Measurements from ENCODE around the gene P3H2. TPM values are rescaled to one million over a fixed set of nuclear protein-coding genes. Genes with fewer than 3 reads are reported as not detected.
"Not testable (repeated sequence)": the region's sequence is repeated elsewhere in the genome, so short reads cannot be mapped to it uniquely, and the experiment has no call there.

Gene P3H2
- total RNA-seq, 4 donors from 2014 or later: 3.4 to 11.7 (median 7.4) TPM

DNA sequence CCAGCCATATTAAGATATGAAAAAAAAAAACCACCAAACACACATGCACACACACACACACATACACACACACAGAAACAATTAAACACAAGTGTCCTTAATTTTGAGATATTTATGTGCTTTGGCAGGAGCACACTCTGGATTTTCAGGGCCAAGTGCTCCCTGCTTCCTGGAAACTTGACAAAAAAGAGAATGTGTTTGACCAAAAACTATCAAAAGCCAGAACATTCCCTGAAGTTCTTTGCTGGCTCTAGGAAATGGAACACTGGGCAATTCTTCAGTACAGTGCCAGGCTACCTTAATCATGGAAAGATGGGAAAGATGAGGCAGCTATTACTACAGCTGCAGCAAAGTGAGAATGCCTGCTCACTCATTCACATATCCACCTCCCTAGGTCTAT lies 44.6 kb downstream of the P3H2 start:
- ATAC-seq (ENCODE audit: low FRiP score) (peak; percentile 41), DNase-seq (ENCODE audit: low spot score) (no peak)
- TF ChIP-seq, protein P1, sequence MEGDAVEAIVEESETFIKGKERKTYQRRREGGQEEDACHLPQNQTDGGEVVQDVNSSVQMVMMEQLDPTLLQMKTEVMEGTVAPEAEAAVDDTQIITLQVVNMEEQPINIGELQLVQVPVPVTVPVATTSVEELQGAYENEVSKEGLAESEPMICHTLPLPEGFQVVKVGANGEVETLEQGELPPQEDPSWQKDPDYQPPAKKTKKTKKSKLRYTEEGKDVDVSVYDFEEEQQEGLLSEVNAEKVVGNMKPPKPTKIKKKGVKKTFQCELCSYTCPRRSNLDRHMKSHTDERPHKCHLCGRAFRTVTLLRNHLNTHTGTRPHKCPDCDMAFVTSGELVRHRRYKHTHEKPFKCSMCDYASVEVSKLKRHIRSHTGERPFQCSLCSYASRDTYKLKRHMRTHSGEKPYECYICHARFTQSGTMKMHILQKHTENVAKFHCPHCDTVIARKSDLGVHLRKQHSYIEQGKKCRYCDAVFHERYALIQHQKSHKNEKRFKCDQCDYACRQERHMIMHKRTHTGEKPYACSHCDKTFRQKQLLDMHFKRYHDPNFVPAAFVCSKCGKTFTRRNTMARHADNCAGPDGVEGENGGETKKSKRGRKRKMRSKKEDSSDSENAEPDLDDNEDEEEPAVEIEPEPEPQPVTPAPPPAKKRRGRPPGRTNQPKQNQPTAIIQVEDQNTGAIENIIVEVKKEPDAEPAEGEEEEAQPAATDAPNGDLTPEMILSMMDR (IDR thresholded peaks at IDR 0.05): no peak

DNA sequence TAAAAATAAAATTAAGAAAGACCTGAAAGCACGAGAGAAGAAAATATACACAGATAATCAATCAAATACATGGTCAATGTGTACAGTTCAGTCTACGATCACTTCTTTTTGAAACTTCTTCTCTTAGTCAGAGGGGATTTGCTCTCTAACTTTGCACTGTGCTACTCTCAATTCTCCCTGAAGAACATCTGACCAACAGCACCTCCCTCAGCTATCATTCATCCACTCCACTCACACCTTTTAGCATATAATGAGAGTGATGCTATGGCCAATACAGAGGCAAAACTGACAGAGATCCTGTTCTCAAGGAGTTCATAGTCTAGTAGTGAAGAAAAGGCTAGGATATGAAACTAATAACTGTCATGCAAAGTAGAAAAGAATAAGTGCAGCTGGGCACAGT lies 45.9 kb downstream of the P3H2 start:
- no peak for DNase-seq (ENCODE audit: low spot score)
- TF ChIP-seq, protein P1 (IDR thresholded peaks at IDR 0.05): no peak
- ATAC-seq (ENCODE audit: low FRiP score): no peak

GRCh38 chr3:190073264-190074008 lies 47.3 kb downstream of the P3H2 start:
- TF ChIP-seq, protein P1 (IDR thresholded peaks at IDR 0.05): no peak
- ATAC-seq (ENCODE audit: low FRiP score) (no peak), DNase-seq (ENCODE audit: low spot score) (no peak)

DNA sequence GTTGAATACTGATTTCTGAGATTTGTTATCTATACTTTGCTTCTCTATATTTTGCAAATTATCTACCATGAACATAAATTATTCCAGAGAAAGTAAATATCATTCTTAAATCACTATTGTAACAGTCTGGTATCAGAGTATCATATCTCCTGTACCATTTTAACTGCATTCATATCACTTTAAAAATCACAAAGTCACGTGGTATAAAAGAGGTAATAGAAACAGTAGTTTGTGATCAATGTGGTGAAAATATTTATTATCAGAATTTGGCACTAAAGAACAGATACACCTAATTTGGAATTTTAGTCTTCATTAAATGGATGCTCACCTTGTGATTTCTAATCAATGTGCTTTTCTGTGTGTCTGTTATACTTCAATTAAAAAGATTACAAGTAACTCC lies 47.8 kb downstream of the P3H2 start:
- ATAC-seq (ENCODE audit: low FRiP score) (no peak), DNase-seq (ENCODE audit: low spot score) (no peak)
- TF ChIP-seq, protein P1 (IDR thresholded peaks at IDR 0.05): no peak

GRCh38 chr3:190071921-190072320 lies 48.8 kb downstream of the P3H2 start:
- not testable (repeated sequence) for DNase-seq (ENCODE audit: low spot score); ATAC-seq (ENCODE audit: low FRiP score)

DNA sequence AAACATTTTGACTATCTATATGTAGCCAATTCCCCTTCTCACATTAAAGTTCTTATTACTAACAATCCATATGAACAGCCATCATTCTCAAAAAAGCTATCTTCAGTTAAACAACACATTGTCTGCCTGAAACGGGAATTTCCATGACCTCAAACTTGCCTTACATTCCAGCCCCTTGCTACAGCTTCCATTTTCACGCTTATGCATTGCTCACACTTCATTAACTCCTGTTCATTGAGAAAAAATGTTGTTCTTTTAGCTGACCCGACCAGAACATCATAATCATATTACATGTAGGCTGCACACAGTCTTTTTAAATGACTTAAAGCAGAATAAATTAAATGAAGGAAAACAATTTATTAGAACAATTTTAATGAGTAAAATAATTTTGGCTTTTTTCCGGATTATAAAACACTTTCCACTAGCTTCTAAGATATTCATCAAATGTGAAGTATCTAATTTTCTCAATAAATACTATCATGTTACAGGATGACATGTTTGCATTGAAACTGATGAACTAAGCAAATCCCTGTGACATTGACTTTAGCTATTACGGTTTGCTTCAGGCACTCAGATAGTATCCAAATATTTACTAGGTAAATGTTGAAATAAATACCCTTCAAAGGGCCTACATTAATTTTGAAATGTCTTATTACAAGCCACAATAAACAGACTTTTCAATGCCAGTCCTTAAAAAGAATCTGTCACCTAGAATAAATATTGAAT lies 49.9 kb downstream of the P3H2 start:
- DNase-seq (ENCODE audit: low spot score) (no peak), ATAC-seq (ENCODE audit: low FRiP score) (no peak)
- TF ChIP-seq, protein P1 (IDR thresholded peaks at IDR 0.05): no peak

DNA sequence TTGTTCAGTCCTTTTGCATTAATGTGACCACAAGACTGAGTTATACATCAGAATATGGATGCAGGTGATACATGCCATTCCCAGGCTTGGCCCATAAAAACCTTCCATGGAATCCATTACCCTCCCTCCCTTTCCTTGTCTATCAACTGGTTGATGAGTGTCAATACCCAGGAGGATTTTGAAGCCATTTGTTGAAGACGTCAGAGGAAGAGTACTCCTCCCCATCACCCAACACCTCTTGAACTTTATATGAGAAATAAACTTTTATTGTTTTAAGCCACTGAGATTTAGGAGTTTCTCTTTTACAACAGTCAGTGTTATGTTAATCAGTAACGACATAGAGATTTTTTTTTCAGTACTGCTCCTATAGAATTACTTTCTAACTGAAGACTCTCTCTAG lies 55.5 kb downstream of the P3H2 start:
- ATAC-seq (ENCODE audit: low FRiP score): no peak
- TF ChIP-seq, protein P1 (IDR thresholded peaks at IDR 0.05): no peak
- no peak for DNase-seq (ENCODE audit: low spot score)

Data from omental fat pad (tissue), 4 donors.